Heart left ventricle (tissue), 16 donors: ENCODE measurements around the gene PGLYRP1. TPM values are rescaled to one million over a fixed set of nuclear protein-coding genes. Genes with fewer than 3 reads are reported as not detected.

Experiments used
- ATAC-seq, 4 donors: fragments of 200-7000 bp; cut with Tn5 transposase; one replicate each; pipeline ENCODE4 v1.9.1; 2020 to 2022; ENCODE audit warnings: moderate library complexity in 4 of 4, mild to moderate bottlenecking in 3 of 4, moderate number of reproducible peaks in 1 of 4
- DNase-seq, 5 donors: peaks; one replicate each; pipeline ENCODE4 v3.0.0-alpha.2; 2020
- H3K27ac ChIP-seq, 12 donors: fragments of 200-600 bp; sonication (generic) in 4 of 12; one replicate each; pipeline versions ENCODE4 v1.5.0 to v1.8.0; 2016 to 2022; ENCODE audit warnings: mild to moderate bottlenecking in 2 of 12
- H3K27me3 ChIP-seq, 9 donors: fragments of 200-600 bp; sonication (generic) in 2 of 9; one replicate each; pipeline versions ENCODE4 v1.5.1 to v1.8.0; 2016 to 2022; ENCODE audit warnings: mild to moderate bottlenecking in 3 of 9
- H3K36me3 ChIP-seq, 9 donors: fragments of 200-600 bp; sonication (generic) in 2 of 9; one replicate each; pipeline versions ENCODE4 v1.5.0 to v1.8.0; 2018 to 2022; ENCODE audit warnings: mild to moderate bottlenecking in 2 of 9
- H3K4me1 ChIP-seq, 12 donors: fragments of 200-600 bp; sonication (generic) in 4 of 12; one replicate each; pipeline versions ENCODE4 v1.5.0 to v1.8.0; 2016 to 2022; ENCODE audit warnings: mild to moderate bottlenecking in 3 of 12
- H3K4me3 ChIP-seq, 12 donors: fragments of 200-600 bp; sonication (generic) in 4 of 12; one replicate each; pipeline versions ENCODE4 v1.5.0 to v1.8.0; 2017 to 2022; ENCODE audit warnings: mild to moderate bottlenecking in 9 of 12, moderate library complexity in 4 of 12
- H3K9me3 ChIP-seq, 12 donors: fragments of 200-600 bp; sonication (generic) in 4 of 12; one replicate each; pipeline versions ENCODE4 v1.5.0 to v1.8.0; 2016 to 2022; ENCODE audit warnings: mild to moderate bottlenecking in 1 of 12
- POLR2A ChIP-seq, 2 donors: fragments of 450-650 bp; IDR thresholded peaks; one replicate each; pipeline ENCODE4 v1.6.1; 2017; ENCODE audit warnings: antibody characterized with exemption in 2 of 2, mild to moderate bottlenecking in 2 of 2, moderate library complexity in 2 of 2
- WGBS, 4 donors: extraction: QIAGEN DNeasy Blood & Tissue Kit in 2 of 4; methylation state at CpG; one replicate each; pipeline versions ENCODE4 v1.1.5 to v1.1.7; 2013 to 2018; 5-methylcytosine and 5-hydroxymethylcytosine counted together
- intact Hi-C, 10 donors: fragments of 100-400 bp; cut with DNase I; formaldehyde crosslinking; loops; one replicate each; pipeline versions ENCODE4 v1.11.1 to v1.14.2; 2022
- long read RNA-seq, 3 donors: library from polyadenylated mRNA; unstranded; transcript quantifications; one replicate each; pipeline ENCODE4 v2.0.0, GENCODE V29; 2020 to 2021
- polyA plus RNA-seq, 2 donors: library from polyadenylated mRNA; stranded (reverse); fragments of 200-250 nt; gene quantifications; one replicate each; pipeline ENCODE4 v1.2.3, GENCODE V29; 2013
- total RNA-seq, 9 donors: library from RNA; depleted of rRNA in 2 of 9; stranded (reverse); fragments of >200 nt in 2 of 9; fragmentation: NEBNext Ultra II Directional in 3 of 9; extraction: Animal tissue kit (Norgen Biotek cat#: 25700) in 3 of 9; gene quantifications; one replicate each; pipeline versions ENCODE4 v1.1.0 to v1.2.4, GENCODE V29; 2016 to 2023
- TF ChIP-seq, protein P1 (sequence below), 12 donors: fragments of 200-600 bp; sonication (generic) in 4 of 12; IDR thresholded peaks; one replicate each; pipeline versions ENCODE4 v1.5.0 to v1.8.0; 2018 to 2022; ENCODE audit warnings: antibody characterized with exemption in 12 of 12, mild to moderate bottlenecking in 5 of 12
- donor health status: ischemic (EF 13 %, LVEDD 7.1; RV severe dilation, severe dysfunction).
- donor health status: healthy with polysubstance abuse.
- donor health status: DM: no; HTN: yes; CAD: no.
- donor health status: DM: no; HTN: no; CAD: no.
- donor health status: ischemic (EF 25% LVEDD 6.9; RV normal size, moderate dysfunction).
- donor health status: ischemic (EF 25% LVEDD 5.7; RV mildly dilated, moderate dysfunction).
- donor health status: healthy.
- donor health status: DM: yes; HTN: yes; CAD: no.
- donor health status: ischemic (EF 35%, LVEDD 5.7; RV mildly dilated, moderate dysfunction).
- donor health status: nonischemic (EF 11% LVEDD 7.7; RV severe dilation, severe dysfunction).
- donor health status: DM: yes; HTN: yes; CAD: no.
- donor health status: PGD.
- donor health status: ischemic (EF 29% LVEDD 5.4; RV normal size, mild dysfunction).
- donor health status: nonischemic (EF 23%, LVEDD 6.1; RV moderate dilation, normal function).

PGLYRP1 gene
- total RNA-seq (1 to 10 TPM in 1 of 9 donors, under 1 TPM in 2, not detected in 6; 0.43 to 3.9 (median 0.63) TPM), polyA plus RNA-seq (under 1 TPM in 1 of 2 donors, not detected in 1; 0.24 TPM)
- long read RNA-seq, donor 1, result 0 reads
- long read RNA-seq, donor 2, partial matches to known transcripts, result 0 of 1 reads
- long read RNA-seq, donor 2, other reads (novel, unspliced or antisense), result 1 of 1 reads
- long read RNA-seq, donor 3, partial matches to known transcripts, result 0 of 1 reads
- long read RNA-seq, donor 3, other reads (novel, unspliced or antisense), result 1 of 1 reads

DNA sequence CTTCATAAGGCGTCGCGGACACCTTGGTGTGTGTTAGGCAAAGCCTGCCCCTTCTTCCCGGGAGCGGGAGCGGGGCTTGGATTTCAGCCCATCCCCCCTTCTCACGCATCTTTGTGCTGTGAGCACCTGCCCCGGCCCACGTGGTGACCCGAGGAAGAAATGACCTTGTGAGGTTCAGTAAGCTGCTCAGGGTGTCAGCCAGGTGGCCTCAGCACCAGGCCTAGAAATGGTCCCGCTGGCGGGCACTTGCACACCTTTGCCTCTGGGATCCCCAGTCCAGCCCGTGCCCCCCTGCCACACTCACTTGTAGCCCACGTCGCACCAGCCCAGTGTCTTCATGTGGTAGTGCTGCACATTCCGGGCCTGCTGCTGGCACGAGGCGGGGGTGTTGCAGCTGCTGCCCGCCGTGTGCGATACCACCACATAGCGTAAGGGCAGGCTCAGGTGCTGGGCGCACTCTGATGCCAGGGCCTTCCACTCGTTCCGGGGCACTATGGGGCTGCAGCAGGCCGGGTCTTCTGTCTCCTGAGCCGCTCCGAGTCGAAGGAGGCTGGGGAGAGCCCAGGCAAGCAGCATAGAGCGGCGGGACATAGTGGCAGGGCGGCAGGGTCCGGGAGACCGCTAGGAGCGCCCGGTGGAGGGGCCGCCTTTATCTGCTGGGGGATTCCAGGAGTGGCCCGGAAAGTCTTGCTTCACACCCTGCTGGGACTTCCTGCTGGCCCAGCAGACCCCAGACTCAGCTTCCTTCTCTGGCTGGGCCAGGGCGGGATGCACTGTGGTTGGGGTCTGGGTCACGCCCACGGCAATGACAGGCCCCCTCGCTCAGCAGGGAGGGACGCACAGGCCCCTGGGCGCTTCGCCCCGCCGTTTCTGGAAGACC is at the start of gene PGLYRP1:
Gene PGLYRP1, minus strand, starts transcription at position 623 of the 880 bp plus-strand sequence. Its CDS starts 32 bp downstream, at position 591.
- intact Hi-C loops, result no loop called here
- no peak for TF ChIP-seq POLR2A (IDR thresholded peaks at IDR 0.05)
- TF ChIP-seq, protein P1, sequence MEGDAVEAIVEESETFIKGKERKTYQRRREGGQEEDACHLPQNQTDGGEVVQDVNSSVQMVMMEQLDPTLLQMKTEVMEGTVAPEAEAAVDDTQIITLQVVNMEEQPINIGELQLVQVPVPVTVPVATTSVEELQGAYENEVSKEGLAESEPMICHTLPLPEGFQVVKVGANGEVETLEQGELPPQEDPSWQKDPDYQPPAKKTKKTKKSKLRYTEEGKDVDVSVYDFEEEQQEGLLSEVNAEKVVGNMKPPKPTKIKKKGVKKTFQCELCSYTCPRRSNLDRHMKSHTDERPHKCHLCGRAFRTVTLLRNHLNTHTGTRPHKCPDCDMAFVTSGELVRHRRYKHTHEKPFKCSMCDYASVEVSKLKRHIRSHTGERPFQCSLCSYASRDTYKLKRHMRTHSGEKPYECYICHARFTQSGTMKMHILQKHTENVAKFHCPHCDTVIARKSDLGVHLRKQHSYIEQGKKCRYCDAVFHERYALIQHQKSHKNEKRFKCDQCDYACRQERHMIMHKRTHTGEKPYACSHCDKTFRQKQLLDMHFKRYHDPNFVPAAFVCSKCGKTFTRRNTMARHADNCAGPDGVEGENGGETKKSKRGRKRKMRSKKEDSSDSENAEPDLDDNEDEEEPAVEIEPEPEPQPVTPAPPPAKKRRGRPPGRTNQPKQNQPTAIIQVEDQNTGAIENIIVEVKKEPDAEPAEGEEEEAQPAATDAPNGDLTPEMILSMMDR (IDR thresholded peaks at IDR 0.05), result no peak
- Histone ChIP-seq H3K27ac (no peak within 1 kb of the TSS), H3K4me3 (peak within 1 kb of the TSS in 1 of 12 donors; percentile 8), H3K9me3 (no peaks in the 10 kb centered on the region), H3K27me3 (peaks cover 7 to 51% (median 27%) of the 10 kb centered on the region in 9 donors), H3K4me1 (no peaks in the 10 kb centered on the region), H3K36me3 (peaks cover 0 to 6% (median 0%) of the 10 kb centered on the region in 9 donors)
- DNase-seq (no peak), ATAC-seq (peak in 3 of 4 donors; percentile 8 to 29 (median 9))
- WGBS, 4 donors, result 26 to 36% (median 33%) methylated on average over 20 to 47 of the region's 47 CpGs

- Histone ChIP-seq H3K9me3 (no peaks in the 10 kb centered on the region), H3K27ac (no peak overlapping the region), H3K4me3 (no peak overlapping the region), H3K4me1 (no peaks in the 10 kb centered on the region), H3K27me3 (peaks cover 0 to 82% (median 20%) of the 10 kb centered on the region in 9 donors), H3K36me3 (no peaks in the 10 kb centered on the region)
- intact Hi-C loops, result no loop called here
- DNase-seq (no peak), ATAC-seq (no peak)
- 37 to 46% (median 38%) methylated on average over 6 of the region's 6 CpGs for WGBS, 4 donors
- TF ChIP-seq POLR2A (IDR thresholded peaks at IDR 0.05), result no peak
- TF ChIP-seq, protein P1 (IDR thresholded peaks at IDR 0.05), result no peak
These were observed 47.0 kb upstream of the PGLYRP1 start for GRCh38 chr19:46069806-46070341.

DNA sequence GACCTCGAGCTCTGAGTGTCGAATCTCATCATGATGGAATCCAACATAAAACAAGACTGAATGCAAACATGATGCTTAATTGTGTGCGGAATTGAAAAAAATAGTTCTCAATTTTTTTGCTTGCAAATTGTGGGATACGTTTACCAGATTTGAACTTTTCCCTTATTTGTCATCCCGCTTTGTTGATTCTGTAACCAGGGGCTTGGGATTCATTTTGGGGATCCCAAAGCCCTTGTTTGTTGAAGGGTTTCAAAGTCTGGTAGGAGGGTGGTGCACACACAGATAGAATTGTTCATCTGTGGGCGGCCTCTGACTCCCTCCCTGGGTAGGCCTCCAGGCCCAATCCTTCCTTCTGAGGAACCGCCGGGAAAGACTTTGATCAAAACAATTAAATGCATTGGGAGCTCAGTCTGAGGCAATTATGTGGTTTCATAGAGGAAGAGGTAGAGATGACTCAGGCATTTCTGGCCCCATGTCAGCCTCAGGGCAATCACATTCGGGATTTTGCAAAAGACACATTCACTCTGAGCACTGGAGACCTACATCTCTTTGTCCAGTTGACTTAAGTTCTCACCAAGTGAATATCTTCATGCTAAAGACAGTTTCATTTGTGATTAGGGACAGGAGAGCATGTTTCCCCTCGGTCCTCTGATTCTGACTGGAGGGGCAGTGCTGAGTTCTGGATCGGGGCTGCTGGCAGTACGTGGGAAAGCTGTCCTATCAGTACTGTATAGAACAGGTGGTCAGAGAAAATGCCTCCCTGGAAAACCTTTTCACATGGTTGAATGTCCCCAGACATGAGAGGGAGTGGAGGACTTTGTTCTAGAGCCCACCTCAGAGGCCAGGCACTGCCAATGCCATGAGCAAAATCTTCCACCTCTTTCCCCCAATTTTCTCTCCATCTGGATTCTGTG is 45.7 kb upstream of the PGLYRP1 start:
- no peaks in the 10 kb centered on the region for H3K36me3 ChIP-seq
- H3K27me3 ChIP-seq, result peaks cover 0 to 72% (median 13%) of the 10 kb centered on the region in 9 donors
- H3K27ac ChIP-seq, result no peak overlapping the region
- no peak for ATAC-seq
- H3K4me3 ChIP-seq, result no peak overlapping the region
- TF ChIP-seq, protein P1 (IDR thresholded peaks at IDR 0.05), result no peak
- TF ChIP-seq POLR2A (IDR thresholded peaks at IDR 0.05), result no peak
- intact Hi-C loops, result no loop called here
- 66 to 78% (median 72%) methylated on average over 12 of the region's 12 CpGs for WGBS, 4 donors
- H3K9me3 ChIP-seq, result no peaks in the 10 kb centered on the region
- no peaks in the 10 kb centered on the region for H3K4me1 ChIP-seq
- DNase-seq, result no peak
